HepG2 (cell line): ENCODE results near the gene IRF2BPL. TPM values are rescaled to one million over a fixed set of nuclear protein-coding genes. Genes with fewer than 3 reads are reported as not detected.

Experiments used
- ELF3 ChIP-seq: IDR thresholded peaks from 2 replicates; pipeline ENCODE4 v1.6.1; 2016; ENCODE audit warnings: missing genetic modification reagents, missing compliant biosample characterization
- FOXO1 ChIP-seq: sonication (generic); formaldehyde crosslinking; IDR thresholded peaks from 2 replicates; pipeline ENCODE4 v1.4.0; 2020; ENCODE audit warnings: missing genetic modification reagents
- ISL2 ChIP-seq: sonication (generic); formaldehyde crosslinking; IDR thresholded peaks from 2 replicates; pipeline ENCODE4 v1.5.0; 2020; ENCODE audit warnings: missing genetic modification reagents
- SCMH1 ChIP-seq: sonication (generic); formaldehyde crosslinking; IDR thresholded peaks from 2 replicates; pipeline ENCODE4 v1.9.0; 2021; ENCODE audit warnings: missing genetic modification reagents, mild to moderate bottlenecking, borderline replicate concordance
- THYN1 ChIP-seq: sonication (generic); formaldehyde crosslinking; IDR thresholded peaks from 2 replicates; pipeline ENCODE4 v1.8.1; 2023; ENCODE audit warnings: low read depth, mild to moderate bottlenecking, moderate library complexity, missing genetic modification reagents, borderline replicate concordance
- YY1 ChIP-seq: IDR thresholded peaks from 2 replicates; pipeline ENCODE4 v1.6.1; 2011; ENCODE audit warnings: low read length, low read depth, moderate library complexity, mild to moderate bottlenecking; ENCODE audit not compliant: insufficient read depth, insufficient replicate concordance
- polyA plus RNA-seq, 8 experiments: library from polyadenylated mRNA; depleted of rRNA in 3 of 8; stranded (reverse) in 7 of 8; unstranded in 1 of 8; fragments of >200 nt; fragmentation: Illumina TruSeq in 4 of 8; extraction: Trizol in 4 of 8; gene quantifications; 2 replicates each; pipeline versions ENCODE4 v1.2.1 to v1.2.3, GENCODE V29; 2011 to 2016; ENCODE audit warnings: low read depth in 4 of 8, missing spikeins in 1 of 8, mixed read lengths in 1 of 8; ENCODE audit not compliant: insufficient read depth in 1 of 8
- total RNA-seq, 5 experiments: library from RNA; depleted of rRNA; stranded (reverse); fragments of >200 nt; fragmentation: Illumina TruSeq; extraction: Trizol; gene quantifications; 2 replicates each; pipeline ENCODE4 v1.2.3, GENCODE V29; 2016; ENCODE audit warnings: low read depth in 1 of 5
- TF ChIP-seq, protein P1 (sequence below): sonication (generic); formaldehyde crosslinking; IDR thresholded peaks from one replicate; pipeline ENCODE4 v1.5.1; 2020; ENCODE audit warnings: mild to moderate bottlenecking, missing genetic modification reagents; ENCODE audit errors: not compliant biosample characterization
- TF ChIP-seq, protein P2 (sequence below): sonication (generic); formaldehyde crosslinking; IDR thresholded peaks from 2 replicates; pipeline ENCODE4 v1.5.0; 2020; ENCODE audit warnings: mild to moderate bottlenecking, missing genetic modification reagents
- TF ChIP-seq, protein P3 (sequence below): IDR thresholded peaks from 2 replicates; pipeline ENCODE4 v1.6.1; 2016; ENCODE audit warnings: mild to moderate bottlenecking, missing biosample characterization, missing genetic modification reagents
- TF ChIP-seq, protein P4 (sequence below): sonication (generic); formaldehyde crosslinking; IDR thresholded peaks from 2 replicates; pipeline ENCODE4 v1.4.0; 2020; ENCODE audit warnings: missing genetic modification reagents, mild to moderate bottlenecking, borderline replicate concordance

Gene IRF2BPL
- total and polyA plus RNA-seq, 2 of the 13 experiments (the other 11 are each of a cell fraction or from before 2014, with no cell fraction given) = 6.6 to 8.4 TPM

DNA sequence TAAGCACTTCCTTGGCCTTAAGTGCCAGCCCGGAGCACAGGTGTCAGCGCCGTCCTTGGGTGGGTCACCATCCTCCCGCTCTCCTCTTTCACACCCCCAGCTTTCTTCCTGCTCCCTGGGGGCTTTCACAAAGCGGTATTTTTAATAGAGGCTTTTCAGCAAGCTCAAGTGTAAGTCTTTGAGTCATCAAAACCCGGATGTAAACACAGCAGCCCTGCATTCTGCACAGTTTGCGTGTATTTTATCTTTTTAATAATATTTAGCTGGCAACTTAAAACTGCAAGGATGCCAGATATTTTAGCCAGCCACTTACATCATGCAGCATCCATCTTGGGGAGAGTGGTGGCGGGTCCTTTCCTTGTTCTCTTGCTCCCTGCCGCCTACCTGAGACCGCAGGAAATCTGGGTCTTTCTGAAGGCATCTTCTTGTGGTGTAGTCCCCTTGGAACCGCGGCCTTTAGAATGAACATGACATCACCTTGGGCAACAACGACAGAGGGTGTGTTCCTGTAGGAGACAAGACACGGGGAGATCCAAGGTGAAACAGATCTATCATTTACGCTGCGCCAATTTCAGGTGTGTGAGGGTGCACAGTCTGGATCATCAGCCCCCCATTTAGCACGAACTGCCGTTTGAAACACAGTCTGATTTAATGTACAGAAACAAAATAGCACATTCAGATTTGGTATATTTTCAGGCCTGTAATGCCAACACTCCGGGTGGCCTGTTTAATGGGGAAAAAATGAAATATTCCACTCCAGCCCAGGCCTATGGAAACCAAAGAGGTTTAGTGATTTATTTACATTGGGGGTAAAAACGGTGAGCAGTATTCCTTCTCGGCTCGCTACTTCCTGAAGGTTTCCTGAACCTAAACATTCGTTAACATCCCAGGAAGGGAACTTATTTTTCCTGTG is 12.5 kb upstream of the IRF2BPL start (continued):
- TF ChIP-seq, protein P1, sequence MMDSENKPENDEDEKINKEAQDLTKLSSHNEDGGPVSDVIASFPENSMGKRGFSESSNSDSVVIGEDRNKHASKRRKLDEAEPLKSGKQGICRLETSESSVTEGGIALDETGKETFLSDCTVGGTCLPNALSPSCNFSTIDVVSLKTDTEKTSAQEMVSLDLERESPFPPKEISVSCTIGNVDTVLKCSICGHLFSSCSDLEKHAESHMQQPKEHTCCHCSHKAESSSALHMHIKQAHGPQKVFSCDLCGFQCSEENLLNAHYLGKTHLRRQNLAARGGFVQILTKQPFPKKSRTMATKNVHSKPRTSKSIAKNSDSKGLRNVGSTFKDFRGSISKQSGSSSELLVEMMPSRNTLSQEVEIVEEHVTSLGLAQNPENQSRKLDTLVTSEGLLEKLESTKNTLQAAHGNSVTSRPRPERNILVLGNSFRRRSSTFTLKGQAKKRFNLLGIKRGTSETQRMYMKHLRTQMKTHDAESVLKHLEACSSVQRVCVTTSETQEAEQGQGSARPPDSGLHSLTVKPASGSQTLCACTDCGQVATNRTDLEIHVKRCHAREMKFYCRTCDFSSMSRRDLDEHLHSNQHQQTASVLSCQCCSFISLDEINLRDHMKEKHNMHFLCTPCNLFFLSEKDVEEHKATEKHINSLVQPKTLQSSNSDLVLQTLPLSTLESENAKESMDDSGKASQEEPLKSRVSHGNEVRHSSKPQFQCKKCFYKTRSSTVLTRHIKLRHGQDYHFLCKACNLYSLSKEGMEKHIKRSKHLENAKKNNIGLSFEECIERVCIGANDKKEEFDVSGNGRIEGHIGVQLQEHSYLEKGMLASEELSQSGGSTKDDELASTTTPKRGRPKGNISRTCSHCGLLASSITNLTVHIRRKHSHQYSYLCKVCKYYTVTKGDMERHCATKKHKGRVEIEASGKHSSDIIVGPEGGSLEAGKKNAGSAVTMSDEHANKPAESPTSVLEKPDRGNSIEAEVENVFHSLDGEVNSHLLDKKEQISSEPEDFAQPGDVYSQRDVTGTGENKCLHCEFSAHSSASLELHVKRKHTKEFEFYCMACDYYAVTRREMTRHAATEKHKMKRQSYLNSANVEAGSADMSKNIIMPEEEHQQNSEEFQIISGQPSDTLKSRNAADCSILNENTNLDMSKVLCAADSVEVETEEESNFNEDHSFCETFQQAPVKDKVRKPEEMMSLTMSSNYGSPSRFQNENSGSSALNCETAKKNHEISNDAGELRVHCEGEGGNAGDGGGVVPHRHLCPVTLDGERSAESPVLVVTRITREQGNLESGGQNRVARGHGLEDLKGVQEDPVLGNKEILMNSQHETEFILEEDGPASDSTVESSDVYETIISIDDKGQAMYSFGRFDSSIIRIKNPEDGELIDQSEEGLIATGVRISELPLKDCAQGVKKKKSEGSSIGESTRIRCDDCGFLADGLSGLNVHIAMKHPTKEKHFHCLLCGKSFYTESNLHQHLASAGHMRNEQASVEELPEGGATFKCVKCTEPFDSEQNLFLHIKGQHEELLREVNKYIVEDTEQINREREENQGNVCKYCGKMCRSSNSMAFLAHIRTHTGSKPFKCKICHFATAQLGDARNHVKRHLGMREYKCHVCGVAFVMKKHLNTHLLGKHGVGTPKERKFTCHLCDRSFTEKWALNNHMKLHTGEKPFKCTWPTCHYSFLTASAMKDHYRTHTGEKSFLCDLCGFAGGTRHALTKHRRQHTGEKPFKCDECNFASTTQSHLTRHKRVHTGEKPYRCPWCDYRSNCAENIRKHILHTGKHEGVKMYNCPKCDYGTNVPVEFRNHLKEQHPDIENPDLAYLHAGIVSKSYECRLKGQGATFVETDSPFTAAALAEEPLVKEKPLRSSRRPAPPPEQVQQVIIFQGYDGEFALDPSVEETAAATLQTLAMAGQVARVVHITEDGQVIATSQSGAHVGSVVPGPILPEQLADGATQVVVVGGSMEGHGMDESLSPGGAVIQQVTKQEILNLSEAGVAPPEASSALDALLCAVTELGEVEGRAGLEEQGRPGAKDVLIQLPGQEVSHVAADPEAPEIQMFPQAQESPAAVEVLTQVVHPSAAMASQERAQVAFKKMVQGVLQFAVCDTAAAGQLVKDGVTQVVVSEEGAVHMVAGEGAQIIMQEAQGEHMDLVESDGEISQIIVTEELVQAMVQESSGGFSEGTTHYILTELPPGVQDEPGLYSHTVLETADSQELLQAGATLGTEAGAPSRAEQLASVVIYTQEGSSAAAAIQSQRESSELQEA (CRISPR knock-in tag) = no peak
- TF ChIP-seq ISL2 (CRISPR knock-in tag) = no peak
- TF ChIP-seq YY1 = peak; percentile 10
- TF ChIP-seq ELF3 = peak; percentile 37
- TF ChIP-seq, protein P2, sequence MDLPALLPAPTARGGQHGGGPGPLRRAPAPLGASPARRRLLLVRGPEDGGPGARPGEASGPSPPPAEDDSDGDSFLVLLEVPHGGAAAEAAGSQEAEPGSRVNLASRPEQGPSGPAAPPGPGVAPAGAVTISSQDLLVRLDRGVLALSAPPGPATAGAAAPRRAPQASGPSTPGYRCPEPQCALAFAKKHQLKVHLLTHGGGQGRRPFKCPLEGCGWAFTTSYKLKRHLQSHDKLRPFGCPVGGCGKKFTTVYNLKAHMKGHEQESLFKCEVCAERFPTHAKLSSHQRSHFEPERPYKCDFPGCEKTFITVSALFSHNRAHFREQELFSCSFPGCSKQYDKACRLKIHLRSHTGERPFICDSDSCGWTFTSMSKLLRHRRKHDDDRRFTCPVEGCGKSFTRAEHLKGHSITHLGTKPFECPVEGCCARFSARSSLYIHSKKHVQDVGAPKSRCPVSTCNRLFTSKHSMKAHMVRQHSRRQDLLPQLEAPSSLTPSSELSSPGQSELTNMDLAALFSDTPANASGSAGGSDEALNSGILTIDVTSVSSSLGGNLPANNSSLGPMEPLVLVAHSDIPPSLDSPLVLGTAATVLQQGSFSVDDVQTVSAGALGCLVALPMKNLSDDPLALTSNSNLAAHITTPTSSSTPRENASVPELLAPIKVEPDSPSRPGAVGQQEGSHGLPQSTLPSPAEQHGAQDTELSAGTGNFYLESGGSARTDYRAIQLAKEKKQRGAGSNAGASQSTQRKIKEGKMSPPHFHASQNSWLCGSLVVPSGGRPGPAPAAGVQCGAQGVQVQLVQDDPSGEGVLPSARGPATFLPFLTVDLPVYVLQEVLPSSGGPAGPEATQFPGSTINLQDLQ (CRISPR knock-in tag) = no peak
- TF ChIP-seq SCMH1 (CRISPR knock-in tag) = no peak
- TF ChIP-seq, protein P3, sequence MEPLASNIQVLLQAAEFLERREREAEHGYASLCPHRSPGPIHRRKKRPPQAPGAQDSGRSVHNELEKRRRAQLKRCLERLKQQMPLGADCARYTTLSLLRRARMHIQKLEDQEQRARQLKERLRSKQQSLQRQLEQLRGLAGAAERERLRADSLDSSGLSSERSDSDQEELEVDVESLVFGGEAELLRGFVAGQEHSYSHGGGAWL = no peak
- TF ChIP-seq FOXO1 = no peak
- TF ChIP-seq THYN1 (CRISPR knock-in tag) = no peak
- TF ChIP-seq, protein P4, sequence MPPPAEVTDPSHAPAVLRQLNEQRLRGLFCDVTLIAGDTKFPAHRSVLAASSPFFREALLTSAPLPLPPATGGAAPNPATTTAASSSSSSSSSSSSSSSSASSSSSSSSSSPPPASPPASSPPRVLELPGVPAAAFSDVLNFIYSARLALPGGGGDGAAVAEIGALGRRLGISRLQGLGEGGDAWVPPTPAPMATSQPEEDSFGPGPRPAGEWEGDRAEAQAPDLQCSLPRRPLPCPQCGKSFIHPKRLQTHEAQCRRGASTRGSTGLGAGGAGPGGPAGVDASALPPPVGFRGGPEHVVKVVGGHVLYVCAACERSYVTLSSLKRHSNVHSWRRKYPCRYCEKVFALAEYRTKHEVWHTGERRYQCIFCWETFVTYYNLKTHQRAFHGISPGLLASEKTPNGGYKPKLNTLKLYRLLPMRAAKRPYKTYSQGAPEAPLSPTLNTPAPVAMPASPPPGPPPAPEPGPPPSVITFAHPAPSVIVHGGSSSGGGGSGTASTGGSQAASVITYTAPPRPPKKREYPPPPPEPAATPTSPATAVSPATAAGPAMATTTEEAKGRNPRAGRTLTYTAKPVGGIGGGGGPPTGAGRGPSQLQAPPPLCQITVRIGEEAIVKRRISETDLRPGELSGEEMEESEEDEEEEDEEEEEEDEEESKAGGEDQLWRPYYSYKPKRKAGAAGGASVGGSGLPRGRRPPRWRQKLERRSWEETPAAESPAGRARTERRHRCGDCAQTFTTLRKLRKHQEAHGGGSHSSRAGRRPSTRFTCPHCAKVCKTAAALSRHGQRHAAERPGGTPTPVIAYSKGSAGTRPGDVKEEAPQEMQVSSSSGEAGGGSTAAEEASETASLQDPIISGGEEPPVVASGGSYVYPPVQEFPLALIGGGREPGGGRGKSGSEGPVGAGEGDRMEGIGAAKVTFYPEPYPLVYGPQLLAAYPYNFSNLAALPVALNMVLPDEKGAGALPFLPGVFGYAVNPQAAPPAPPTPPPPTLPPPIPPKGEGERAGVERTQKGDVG = 0 out of 2 replicates have a peak, but pooled peaks have one; percentile 9
